ENCODE data around the gene KSR1.
"Not testable (repeated sequence)": the region's sequence is repeated elsewhere in the genome, so short reads cannot be mapped to it uniquely, and the experiment has no call there.

DNA sequence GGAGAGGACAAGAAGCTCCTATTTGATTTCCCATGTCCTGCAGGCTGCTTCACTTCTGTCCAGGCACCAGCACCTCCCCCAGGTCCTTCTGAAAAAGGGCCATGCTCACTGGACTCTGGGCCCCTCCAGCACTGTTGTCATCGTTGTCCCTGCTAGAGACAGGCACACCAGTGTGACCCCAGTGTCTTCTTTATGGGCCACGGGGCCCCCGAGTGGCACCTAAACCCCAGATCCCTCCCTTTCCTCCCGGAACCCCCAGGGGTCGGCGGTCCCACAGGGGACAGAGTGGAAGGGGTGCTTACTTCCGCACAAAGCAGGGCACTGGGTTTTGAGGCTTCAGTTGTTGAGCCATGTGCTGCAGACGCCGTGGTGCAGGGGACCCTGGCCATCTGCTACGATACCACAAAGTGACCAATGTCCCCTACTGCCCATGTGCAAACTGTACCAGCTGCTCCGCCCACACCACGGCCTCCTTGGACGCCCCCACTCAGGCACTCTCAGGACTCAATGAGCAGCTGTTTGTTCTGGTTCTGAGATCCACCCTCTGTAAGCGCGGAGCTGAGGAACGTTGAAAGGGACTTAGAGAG is 199.4 kb downstream of the KSR1 start:
- TF ChIP-seq, protein P1, sequence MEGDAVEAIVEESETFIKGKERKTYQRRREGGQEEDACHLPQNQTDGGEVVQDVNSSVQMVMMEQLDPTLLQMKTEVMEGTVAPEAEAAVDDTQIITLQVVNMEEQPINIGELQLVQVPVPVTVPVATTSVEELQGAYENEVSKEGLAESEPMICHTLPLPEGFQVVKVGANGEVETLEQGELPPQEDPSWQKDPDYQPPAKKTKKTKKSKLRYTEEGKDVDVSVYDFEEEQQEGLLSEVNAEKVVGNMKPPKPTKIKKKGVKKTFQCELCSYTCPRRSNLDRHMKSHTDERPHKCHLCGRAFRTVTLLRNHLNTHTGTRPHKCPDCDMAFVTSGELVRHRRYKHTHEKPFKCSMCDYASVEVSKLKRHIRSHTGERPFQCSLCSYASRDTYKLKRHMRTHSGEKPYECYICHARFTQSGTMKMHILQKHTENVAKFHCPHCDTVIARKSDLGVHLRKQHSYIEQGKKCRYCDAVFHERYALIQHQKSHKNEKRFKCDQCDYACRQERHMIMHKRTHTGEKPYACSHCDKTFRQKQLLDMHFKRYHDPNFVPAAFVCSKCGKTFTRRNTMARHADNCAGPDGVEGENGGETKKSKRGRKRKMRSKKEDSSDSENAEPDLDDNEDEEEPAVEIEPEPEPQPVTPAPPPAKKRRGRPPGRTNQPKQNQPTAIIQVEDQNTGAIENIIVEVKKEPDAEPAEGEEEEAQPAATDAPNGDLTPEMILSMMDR (IDR thresholded peaks at IDR 0.05) = not testable (repeated sequence)
- TF ChIP-seq POLR2A (IDR thresholded peaks at IDR 0.05) = not testable (repeated sequence)

Measured in testis (tissue), 2 donors.